ENCODE measurements around the gene HAO2. TPM values are rescaled to one million over a fixed set of nuclear protein-coding genes. Genes with fewer than 3 reads are reported as not detected.

Gene HAO2
- total RNA-seq, 2 donors from 2014 or later: not detected

GRCh38 chr1:119391749-119392148, 23.2 kb downstream of the HAO2 start:
- Histone ChIP-seq H3K36me3 (no peaks in the 10 kb centered on the region), H3K9me3 (no peaks in the 10 kb centered on the region), H3K4me1 (no peaks in the 10 kb centered on the region), H3K27me3 (no peaks in the 10 kb centered on the region), H3K27ac (no peak overlapping the region), H3K4me3 (no peak overlapping the region)
- DNase-seq (ENCODE audit: low spot score): no peak
- TF ChIP-seq CTCF (IDR thresholded peaks at IDR 0.05): no peak

GRCh38 chr1:119394085-119394484, 25.5 kb downstream of the HAO2 start:
- no peaks in the 10 kb centered on the region for H3K36me3 ChIP-seq
- H3K9me3 ChIP-seq: no peaks in the 10 kb centered on the region
- H3K4me3 ChIP-seq: no peak overlapping the region
- H3K27me3 ChIP-seq: no peaks in the 10 kb centered on the region
- TF ChIP-seq CTCF (IDR thresholded peaks at IDR 0.05): no peak
- no peak for DNase-seq (ENCODE audit: low spot score)
- H3K4me1 ChIP-seq: no peaks in the 10 kb centered on the region
- H3K27ac ChIP-seq: no peak overlapping the region

- peaks cover 0 to 4% of the 10 kb centered on the region in 2 donors for H3K9me3 ChIP-seq
Measured at GRCh38 chr1:119396982-119397381, 28.4 kb downstream of the HAO2 start.

GRCh38 chr1:119397986-119398385, 29.4 kb downstream of the HAO2 start:
- Histone ChIP-seq H3K4me1 (no peaks in the 10 kb centered on the region), H3K27ac (no peak overlapping the region), H3K9me3 (peaks cover 0 to 4% of the 10 kb centered on the region in 2 donors), H3K36me3 (no peaks in the 10 kb centered on the region), H3K4me3 (no peak overlapping the region), H3K27me3 (no peaks in the 10 kb centered on the region)
- DNase-seq (ENCODE audit: low spot score): no peak
- TF ChIP-seq CTCF (IDR thresholded peaks at IDR 0.05): no peak

More at GRCh38 chr1:119396982-119397381, 28.4 kb downstream of the HAO2 start:
- TF ChIP-seq CTCF (IDR thresholded peaks at IDR 0.05): no peak
- no peaks in the 10 kb centered on the region for H3K4me1 ChIP-seq
- H3K4me3 ChIP-seq: no peak overlapping the region
- H3K27me3 ChIP-seq: no peaks in the 10 kb centered on the region
- H3K27ac ChIP-seq: no peak overlapping the region
- DNase-seq (ENCODE audit: low spot score): no peak
- H3K36me3 ChIP-seq: no peaks in the 10 kb centered on the region

- Histone ChIP-seq H3K4me3 (no peak overlapping the region), H3K4me1 (no peaks in the 10 kb centered on the region), H3K27me3 (no peaks in the 10 kb centered on the region), H3K27ac (no peak overlapping the region), H3K36me3 (no peaks in the 10 kb centered on the region), H3K9me3 (peaks cover 0 to 16% of the 10 kb centered on the region in 2 donors)
- TF ChIP-seq CTCF (IDR thresholded peaks at IDR 0.05): no peak
- no peak for DNase-seq (ENCODE audit: low spot score)
Measured at GRCh38 chr1:119404736-119405135, 36.2 kb downstream of the HAO2 start.

GRCh38 chr1:119409731-119410130, 41.1 kb downstream of the HAO2 start:
- no peak for TF ChIP-seq CTCF (IDR thresholded peaks at IDR 0.05)
- no peak overlapping the region for H3K4me3 ChIP-seq
- no peaks in the 10 kb centered on the region for H3K36me3 ChIP-seq
- H3K4me1 ChIP-seq: no peaks in the 10 kb centered on the region
- peaks cover 0 to 12% of the 10 kb centered on the region in 2 donors for H3K9me3 ChIP-seq
- DNase-seq (ENCODE audit: low spot score): no peak
- H3K27ac ChIP-seq: no peak overlapping the region
- no peaks in the 10 kb centered on the region for H3K27me3 ChIP-seq
